Measurements from ENCODE around the gene STAU1.

DNA sequence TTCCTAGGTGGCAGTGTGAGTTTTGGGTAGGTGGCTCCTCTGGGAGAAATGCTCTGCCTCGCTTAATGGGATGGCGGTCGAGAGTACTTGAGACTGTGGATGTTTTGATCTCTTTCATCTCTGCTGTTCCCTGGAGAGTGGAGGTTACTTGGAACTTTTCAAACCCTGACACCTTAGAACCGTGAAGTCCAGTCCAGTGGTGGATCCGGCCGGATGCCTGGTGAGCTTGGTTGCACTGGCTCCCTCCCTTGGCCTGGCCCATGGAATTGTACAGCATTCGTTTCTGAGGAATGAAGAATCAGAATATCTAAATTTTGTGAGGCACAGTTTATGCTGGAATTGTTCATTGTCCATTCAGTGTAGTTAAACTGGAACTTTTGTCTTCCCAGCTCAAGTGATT, 91.0 kb downstream of the STAU1 start:
- TF ChIP-seq POLR2A (IDR thresholded peaks at IDR 0.05; ENCODE audit: low read length) (no peak), GATA1 (IDR thresholded peaks at IDR 0.05; ENCODE audit: low read depth, low read length) (no peak)

All from erythroblast (primary cell).